ENCODE measurements around the gene PAQR5. TPM values are rescaled to one million over a fixed set of nuclear protein-coding genes. Genes with fewer than 3 reads are reported as not detected.
"Not testable (repeated sequence)": the region's sequence is repeated elsewhere in the genome, so short reads cannot be mapped to it uniquely, and the experiment has no call there.

Gene PAQR5
- total RNA-seq, 1 donor from 2014 or later = 0.53 TPM

- DNase-seq (ENCODE audit: low read depth) (no peak), FAIRE-seq (no peak)
- Histone ChIP-seq H3K27me3 (ENCODE audit: control insufficient read depth, insufficient read depth, low read length) (no peaks in the 10 kb centered on the region), H3K36me3 (ENCODE audit: control insufficient read depth, insufficient read depth, low read length) (no peaks in the 10 kb centered on the region), H3K4me3 (ENCODE audit: low read depth, low read length) (no peak overlapping the region)
- no peak for TF ChIP-seq CTCF (IDR thresholded peaks at IDR 0.05; ENCODE audit: insufficient read depth, low read length, severe bottlenecking)
Measured at GRCh38 chr15:69380726-69381105, 82.0 kb downstream of the PAQR5 start.

GRCh38 chr15:69382176-69382575, 83.5 kb downstream of the PAQR5 start:
- FAIRE-seq; H3K27me3 ChIP-seq (ENCODE audit: control insufficient read depth, insufficient read depth, low read length); H3K4me3 ChIP-seq (ENCODE audit: low read depth, low read length); DNase-seq (ENCODE audit: low read depth); H3K36me3 ChIP-seq (ENCODE audit: control insufficient read depth, insufficient read depth, low read length): not testable (repeated sequence)

- not testable (repeated sequence) for H3K36me3 ChIP-seq (ENCODE audit: control insufficient read depth, insufficient read depth, low read length); DNase-seq (ENCODE audit: low read depth); FAIRE-seq; H3K27me3 ChIP-seq (ENCODE audit: control insufficient read depth, insufficient read depth, low read length); H3K4me3 ChIP-seq (ENCODE audit: low read depth, low read length)
Measured at GRCh38 chr15:69384066-69384465, 85.4 kb downstream of the PAQR5 start.

GRCh38 chr15:69384626-69385598, 86.2 kb downstream of the PAQR5 start:
- FAIRE-seq (no peak), DNase-seq (ENCODE audit: low read depth) (no peak)
- no peak for TF ChIP-seq CTCF (IDR thresholded peaks at IDR 0.05; ENCODE audit: insufficient read depth, low read length, severe bottlenecking)
- Histone ChIP-seq H3K36me3 (ENCODE audit: control insufficient read depth, insufficient read depth, low read length) (no peaks in the 10 kb centered on the region), H3K27me3 (ENCODE audit: control insufficient read depth, insufficient read depth, low read length) (no peaks in the 10 kb centered on the region), H3K4me3 (ENCODE audit: low read depth, low read length) (no peak overlapping the region)

GRCh38 chr15:69385831-69386230, 87.1 kb downstream of the PAQR5 start:
- no peaks in the 10 kb centered on the region for H3K27me3 ChIP-seq (ENCODE audit: control insufficient read depth, insufficient read depth, low read length)
- no peak for TF ChIP-seq CTCF (IDR thresholded peaks at IDR 0.05; ENCODE audit: insufficient read depth, low read length, severe bottlenecking)

GRCh38 chr15:69386284-69386683, 87.6 kb downstream of the PAQR5 start:
- Histone ChIP-seq H3K4me3 (ENCODE audit: low read depth, low read length) (no peak overlapping the region), H3K27me3 (ENCODE audit: control insufficient read depth, insufficient read depth, low read length) (no peaks in the 10 kb centered on the region), H3K36me3 (ENCODE audit: control insufficient read depth, insufficient read depth, low read length) (no peaks in the 10 kb centered on the region)
- FAIRE-seq = no peak
- DNase-seq (ENCODE audit: low read depth) = no peak
- TF ChIP-seq CTCF (IDR thresholded peaks at IDR 0.05; ENCODE audit: insufficient read depth, low read length, severe bottlenecking) = no peak

More at GRCh38 chr15:69385831-69386230, 87.1 kb downstream of the PAQR5 start:
- FAIRE-seq (peak; percentile 93), DNase-seq (ENCODE audit: low read depth) (no peak)
- H3K4me3 ChIP-seq (ENCODE audit: low read depth, low read length) = no peak overlapping the region
- H3K36me3 ChIP-seq (ENCODE audit: control insufficient read depth, insufficient read depth, low read length) = no peaks in the 10 kb centered on the region

Measured in bronchial epithelial cell (primary cell).